Measurements from ENCODE around the gene VPS37B. TPM values are rescaled to one million over a fixed set of nuclear protein-coding genes. Genes with fewer than 3 reads are reported as not detected.
"Not testable (repeated sequence)": the region's sequence is repeated elsewhere in the genome, so short reads cannot be mapped to it uniquely, and the experiment has no call there.

The VPS37B gene
- total RNA-seq, 1 donor from 2014 or later = 83.9 TPM

DNA sequence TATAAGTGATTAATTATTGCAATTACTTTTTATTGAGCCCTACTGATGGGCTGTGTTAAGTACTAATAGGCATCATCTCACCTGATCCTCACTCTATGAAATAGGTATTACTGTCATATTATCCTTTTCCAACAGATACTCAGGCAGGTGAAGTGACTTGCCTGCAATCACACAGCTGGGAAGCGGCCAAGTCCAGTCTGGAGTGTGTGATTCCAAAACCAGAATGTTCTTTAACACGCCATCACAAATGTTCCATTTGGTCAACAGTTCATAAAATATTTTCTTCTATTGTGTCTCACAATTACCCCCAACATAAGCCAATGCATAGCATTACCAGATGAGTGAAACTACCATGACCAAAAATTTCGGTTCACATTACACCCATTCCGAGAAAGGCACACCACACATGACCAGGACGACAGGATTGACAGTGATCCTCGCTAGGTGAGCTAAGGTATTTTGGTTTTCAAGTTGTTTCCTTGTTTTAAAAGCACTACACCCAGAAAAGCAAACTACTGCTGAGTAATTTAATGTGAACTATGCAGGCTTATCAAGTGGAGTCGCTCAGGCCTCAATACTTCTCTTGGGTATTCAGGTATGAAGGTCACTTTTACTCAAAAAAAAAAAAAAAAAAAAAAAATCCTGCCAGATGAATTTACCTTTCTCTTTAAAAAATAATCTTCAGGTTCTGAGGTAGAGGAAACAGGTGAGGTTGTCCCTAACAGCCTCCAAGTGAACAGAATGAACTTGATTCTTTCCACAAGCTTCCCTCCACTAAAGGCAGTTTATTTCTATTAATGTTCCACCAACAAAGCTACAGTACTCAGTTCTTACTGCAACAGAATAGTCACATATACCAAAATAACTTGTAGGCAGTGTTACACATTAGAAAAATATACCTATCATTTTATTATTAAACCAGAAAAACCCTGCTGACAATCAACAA lies 2.4 kb downstream of the VPS37B start:
- TF ChIP-seq, protein P1, sequence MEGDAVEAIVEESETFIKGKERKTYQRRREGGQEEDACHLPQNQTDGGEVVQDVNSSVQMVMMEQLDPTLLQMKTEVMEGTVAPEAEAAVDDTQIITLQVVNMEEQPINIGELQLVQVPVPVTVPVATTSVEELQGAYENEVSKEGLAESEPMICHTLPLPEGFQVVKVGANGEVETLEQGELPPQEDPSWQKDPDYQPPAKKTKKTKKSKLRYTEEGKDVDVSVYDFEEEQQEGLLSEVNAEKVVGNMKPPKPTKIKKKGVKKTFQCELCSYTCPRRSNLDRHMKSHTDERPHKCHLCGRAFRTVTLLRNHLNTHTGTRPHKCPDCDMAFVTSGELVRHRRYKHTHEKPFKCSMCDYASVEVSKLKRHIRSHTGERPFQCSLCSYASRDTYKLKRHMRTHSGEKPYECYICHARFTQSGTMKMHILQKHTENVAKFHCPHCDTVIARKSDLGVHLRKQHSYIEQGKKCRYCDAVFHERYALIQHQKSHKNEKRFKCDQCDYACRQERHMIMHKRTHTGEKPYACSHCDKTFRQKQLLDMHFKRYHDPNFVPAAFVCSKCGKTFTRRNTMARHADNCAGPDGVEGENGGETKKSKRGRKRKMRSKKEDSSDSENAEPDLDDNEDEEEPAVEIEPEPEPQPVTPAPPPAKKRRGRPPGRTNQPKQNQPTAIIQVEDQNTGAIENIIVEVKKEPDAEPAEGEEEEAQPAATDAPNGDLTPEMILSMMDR (IDR thresholded peaks at IDR 0.05; ENCODE audit: insufficient read depth, low read length, poor library complexity, severe bottlenecking) = no peak
- no peak for DNase-seq (ENCODE audit: low read depth)
- Histone ChIP-seq H3K36me3 (ENCODE audit: control insufficient read depth, insufficient read depth, low read length) (no peaks in the 10 kb centered on the region), H3K27me3 (ENCODE audit: control insufficient read depth, insufficient read depth, low read length) (no peaks in the 10 kb centered on the region), H3K4me3 (ENCODE audit: low read depth, low read length) (no peak overlapping the region)

GRCh38 chr12:122892724-122893123 lies 3.2 kb downstream of the VPS37B start:
- not testable (repeated sequence) for H3K4me3 ChIP-seq (ENCODE audit: low read depth, low read length); DNase-seq (ENCODE audit: low read depth); H3K36me3 ChIP-seq (ENCODE audit: control insufficient read depth, insufficient read depth, low read length); H3K27me3 ChIP-seq (ENCODE audit: control insufficient read depth, insufficient read depth, low read length)

- TF ChIP-seq, protein P1 (IDR thresholded peaks at IDR 0.05; ENCODE audit: insufficient read depth, low read length, poor library complexity, severe bottlenecking) = no peak
- no peak for DNase-seq (ENCODE audit: low read depth)
- Histone ChIP-seq H3K4me3 (ENCODE audit: low read depth, low read length) (no peak overlapping the region), H3K36me3 (ENCODE audit: control insufficient read depth, insufficient read depth, low read length) (no peaks in the 10 kb centered on the region), H3K27me3 (ENCODE audit: control insufficient read depth, insufficient read depth, low read length) (no peaks in the 10 kb centered on the region)
Measured at GRCh38 chr12:122891661-122892525, 4.0 kb downstream of the VPS37B start.

DNA sequence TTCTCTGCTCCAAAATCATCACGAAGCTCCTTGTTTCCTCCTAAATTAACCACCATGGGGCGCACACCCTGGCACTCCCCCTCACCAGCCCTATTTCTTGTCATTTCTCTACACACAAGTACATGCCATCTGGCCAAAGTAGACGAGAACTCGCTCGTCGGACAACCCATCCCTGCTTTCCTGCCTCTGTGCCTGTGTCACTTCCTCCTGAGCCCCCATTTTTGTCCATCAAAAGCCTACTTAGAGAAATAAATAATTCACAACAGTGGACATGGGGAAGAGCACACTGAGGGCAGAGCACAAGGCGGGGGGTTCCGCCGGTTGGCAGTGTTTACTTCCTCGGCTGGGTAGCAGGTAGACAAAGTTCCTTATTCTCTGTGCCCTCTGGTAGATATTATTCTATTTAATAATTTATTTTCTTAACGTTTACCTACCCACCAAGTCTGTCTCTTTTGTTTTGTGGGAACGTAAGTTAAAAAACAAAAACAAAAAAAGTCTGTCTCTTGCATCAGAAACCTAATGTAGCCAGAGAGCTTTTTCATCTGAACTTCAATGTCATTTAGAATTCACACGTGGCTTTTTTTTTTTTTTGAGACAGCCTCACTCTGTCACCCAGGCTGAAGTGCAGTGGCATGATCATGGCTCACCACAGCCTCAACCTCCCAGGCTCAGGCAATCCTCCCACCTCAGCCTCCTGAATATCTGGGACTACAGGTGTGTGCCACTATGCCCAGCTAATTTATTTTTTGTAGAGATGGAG lies 6.0 kb downstream of the VPS37B start:
- Histone ChIP-seq H3K27me3 (ENCODE audit: control insufficient read depth, insufficient read depth, low read length) (no peaks in the 10 kb centered on the region), H3K4me3 (ENCODE audit: low read depth, low read length) (no peak overlapping the region), H3K36me3 (ENCODE audit: control insufficient read depth, insufficient read depth, low read length) (no peaks in the 10 kb centered on the region)
- TF ChIP-seq, protein P1 (IDR thresholded peaks at IDR 0.05; ENCODE audit: insufficient read depth, low read length, poor library complexity, severe bottlenecking) = no peak
- DNase-seq (ENCODE audit: low read depth) = no peak

- TF ChIP-seq, protein P1 (IDR thresholded peaks at IDR 0.05; ENCODE audit: insufficient read depth, low read length, poor library complexity, severe bottlenecking) = no peak
- H3K27me3 ChIP-seq (ENCODE audit: control insufficient read depth, insufficient read depth, low read length) = no peaks in the 10 kb centered on the region
- H3K36me3 ChIP-seq (ENCODE audit: control insufficient read depth, insufficient read depth, low read length) = no peaks in the 10 kb centered on the region
- no peak overlapping the region for H3K4me3 ChIP-seq (ENCODE audit: low read depth, low read length)
- DNase-seq (ENCODE audit: low read depth) = peak; percentile 91
Measured at GRCh38 chr12:122888232-122888752, 7.6 kb downstream of the VPS37B start.

Measured in kidney epithelial cell (primary cell).